LNCaP clone FGC (cell line): ENCODE measurements around the gene TTC7B.
A peak's percentile ranks its signal among the peaks of the same experiment; 100 is the strongest.

Source experiments
- DNase-seq: peaks from one replicate; pipeline ENCODE4 v3.0.0-alpha.2; 2011; ENCODE audit warnings: low read depth
- H3K4me3 ChIP-seq: 2 replicates; pipeline ENCODE4 v1.5.1; 2011; ENCODE audit warnings: mild to moderate bottlenecking, low read depth, low read length, control low read depth
- TF ChIP-seq, protein P1 (sequence below): IDR thresholded peaks from 2 replicates; pipeline ENCODE4 v1.5.1; 2012; ENCODE audit warnings: mild to moderate bottlenecking; ENCODE audit not compliant: control insufficient read depth, insufficient read depth; ENCODE audit errors: extremely low read depth

The TTC7B gene

GRCh38 chr14:90797451-90797850 is 18.8 kb downstream of the TTC7B start:
- DNase-seq: no peak
- TF ChIP-seq, protein P1, sequence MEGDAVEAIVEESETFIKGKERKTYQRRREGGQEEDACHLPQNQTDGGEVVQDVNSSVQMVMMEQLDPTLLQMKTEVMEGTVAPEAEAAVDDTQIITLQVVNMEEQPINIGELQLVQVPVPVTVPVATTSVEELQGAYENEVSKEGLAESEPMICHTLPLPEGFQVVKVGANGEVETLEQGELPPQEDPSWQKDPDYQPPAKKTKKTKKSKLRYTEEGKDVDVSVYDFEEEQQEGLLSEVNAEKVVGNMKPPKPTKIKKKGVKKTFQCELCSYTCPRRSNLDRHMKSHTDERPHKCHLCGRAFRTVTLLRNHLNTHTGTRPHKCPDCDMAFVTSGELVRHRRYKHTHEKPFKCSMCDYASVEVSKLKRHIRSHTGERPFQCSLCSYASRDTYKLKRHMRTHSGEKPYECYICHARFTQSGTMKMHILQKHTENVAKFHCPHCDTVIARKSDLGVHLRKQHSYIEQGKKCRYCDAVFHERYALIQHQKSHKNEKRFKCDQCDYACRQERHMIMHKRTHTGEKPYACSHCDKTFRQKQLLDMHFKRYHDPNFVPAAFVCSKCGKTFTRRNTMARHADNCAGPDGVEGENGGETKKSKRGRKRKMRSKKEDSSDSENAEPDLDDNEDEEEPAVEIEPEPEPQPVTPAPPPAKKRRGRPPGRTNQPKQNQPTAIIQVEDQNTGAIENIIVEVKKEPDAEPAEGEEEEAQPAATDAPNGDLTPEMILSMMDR: no peak
- H3K4me3 ChIP-seq: no peak overlapping the region

DNA sequence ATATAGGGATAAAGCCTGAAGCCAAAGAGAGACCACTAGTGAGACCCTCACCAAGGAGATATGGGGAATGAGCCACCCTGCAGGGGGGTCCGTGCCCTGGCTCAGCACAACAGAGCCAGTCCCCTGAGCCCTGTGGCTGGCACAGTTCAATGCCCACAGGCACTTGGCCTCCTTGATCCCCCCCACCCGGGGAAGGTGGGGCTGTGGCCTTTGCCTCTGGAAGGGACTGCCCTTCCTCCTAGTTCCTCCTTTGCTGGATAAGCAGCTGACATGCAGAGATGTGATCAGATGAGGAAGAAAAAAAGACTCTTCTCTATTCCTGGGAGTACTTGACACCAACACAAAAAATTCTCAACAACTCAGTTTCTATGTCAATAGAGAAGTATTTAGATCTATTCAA is 19.9 kb downstream of the TTC7B start:
- no peak overlapping the region for H3K4me3 ChIP-seq
- TF ChIP-seq, protein P1: no peak
- DNase-seq: no peak

- TF ChIP-seq, protein P1: no peak
- no peak overlapping the region for H3K4me3 ChIP-seq
- DNase-seq: no peak
These were observed 20.5 kb downstream of the TTC7B start for GRCh38 chr14:90795744-90796143.

- no peak for DNase-seq
- no peak overlapping the region for H3K4me3 ChIP-seq
- TF ChIP-seq, protein P1: no peak
These were observed 24.7 kb downstream of the TTC7B start for GRCh38 chr14:90791486-90791885.

- TF ChIP-seq, protein P1: no peak
- DNase-seq: no peak
- H3K4me3 ChIP-seq: no peak overlapping the region
These were observed 28.2 kb downstream of the TTC7B start for GRCh38 chr14:90788031-90788430.

- no peak overlapping the region for H3K4me3 ChIP-seq
- no peak for DNase-seq
- TF ChIP-seq, protein P1: no peak
These were observed 30.3 kb downstream of the TTC7B start for GRCh38 chr14:90785876-90786450.

- DNase-seq: peak; percentile 15
- TF ChIP-seq, protein P1: peak; percentile 12; the same call in 1 of the 2 replicates
These were observed 30.8 kb downstream of the TTC7B start for GRCh38 chr14:90785471-90785870.

More at GRCh38 chr14:90785471-90785870, 30.8 kb downstream of the TTC7B start:
- H3K4me3 ChIP-seq: no peak overlapping the region
